HFF-Myc (cell line): ENCODE data around the gene TFEB.

ENCODE experiments used
- DNase-seq: peaks from one replicate; pipeline ENCODE4 v3.0.0-alpha.2; 2011; ENCODE audit warnings: low read depth; ENCODE audit errors: extremely low read depth
- H3K4me3 ChIP-seq: replicated peaks from 2 replicates; pipeline ENCODE4 v1.5.1; 2011; ENCODE audit warnings: low read depth, mild to moderate bottlenecking, control low read depth, low read length
- CTCF ChIP-seq: IDR thresholded peaks from 2 replicates; pipeline ENCODE4 v1.5.1; 2012; ENCODE audit warnings: mild to moderate bottlenecking, low read depth, low read length, control low read depth; ENCODE audit errors: missing control alignments

Gene TFEB

GRCh38 chr6:41705996-41706835 lies 29.2 kb downstream of the TFEB start:
- DNase-seq = no peak
- no peak overlapping the region for H3K4me3 ChIP-seq
- peak; percentile 68 for TF ChIP-seq CTCF

- no peak for DNase-seq
- no peak for TF ChIP-seq CTCF
- H3K4me3 ChIP-seq = no peak overlapping the region
These were observed 30.0 kb downstream of the TFEB start for GRCh38 chr6:41705311-41705995.

GRCh38 chr6:41704656-41705310 lies 30.6 kb downstream of the TFEB start:
- H3K4me3 ChIP-seq = no peak overlapping the region
- no peak for DNase-seq
- no peak for TF ChIP-seq CTCF

GRCh38 chr6:41704028-41704427 lies 31.4 kb downstream of the TFEB start:
- no peak for TF ChIP-seq CTCF
- DNase-seq = no peak
- no peak overlapping the region for H3K4me3 ChIP-seq

- TF ChIP-seq CTCF = no peak
These were observed 32.5 kb downstream of the TFEB start for GRCh38 chr6:41702771-41703494.

GRCh38 chr6:41702089-41702745 lies 33.2 kb downstream of the TFEB start:
- H3K4me3 ChIP-seq = no peak overlapping the region
- no peak for DNase-seq
- TF ChIP-seq CTCF = no peak

More at GRCh38 chr6:41702771-41703494, 32.5 kb downstream of the TFEB start:
- DNase-seq = no peak
- no peak overlapping the region for H3K4me3 ChIP-seq
